ENCODE results near the gene CCDC74B. TPM values are rescaled to one million over a fixed set of nuclear protein-coding genes. Genes with fewer than 3 reads are reported as not detected.
A peak's percentile ranks its signal among the peaks of the same experiment; 100 is the strongest.
"Not testable (repeated sequence)": the region's sequence is repeated elsewhere in the genome, so short reads cannot be mapped to it uniquely, and the experiment has no call there.

The CCDC74B gene
- 10 to 100 TPM in 1 of 7 donors, 1 to 10 TPM in 6; 3.3 to 42.9 (median 5.4) TPM for total RNA-seq
- 1 to 10 TPM; 2.6 to 9.1 TPM for polyA plus RNA-seq
- long read RNA-seq, donor 1, transcript CCDC74B-205 (8 exons, 1,296 nt): minor isoform, 7 of 27 reads
- long read RNA-seq, donor 1, transcript CCDC74B-201 (8 exons, 1,549 nt): major isoform, 13 of 27 reads
- long read RNA-seq, donor 1, partial matches to known transcripts: 0 of 27 reads
- long read RNA-seq, donor 1, other reads (novel, unspliced or antisense): 7 of 27 reads
- long read RNA-seq, donor 2, transcript CCDC74B-201 (8 exons, 1,549 nt): major isoform, 9 of 13 reads
- long read RNA-seq, donor 2, partial matches to known transcripts: 0 of 13 reads
- long read RNA-seq, donor 2, other reads (novel, unspliced or antisense): 0 of 13 reads
- long read RNA-seq, donor 3, transcript CCDC74B-201 (8 exons, 1,549 nt): major isoform, 5 of 14 reads
- long read RNA-seq, donor 3, partial matches to known transcripts: 1 of 14 reads
- long read RNA-seq, donor 3, other reads (novel, unspliced or antisense): 5 of 14 reads

GRCh38 chr2:130145006-130145414 lies at the start of gene CCDC74B:
Gene CCDC74B (minus strand): TSS chr2:130145112. CDS start chr2:130144996, 116 bp downstream.
- intact Hi-C loops (cut with DNase I): not testable (repeated sequence)
- peak; percentile 59 to 69 (median 66) for DNase-seq

DNA sequence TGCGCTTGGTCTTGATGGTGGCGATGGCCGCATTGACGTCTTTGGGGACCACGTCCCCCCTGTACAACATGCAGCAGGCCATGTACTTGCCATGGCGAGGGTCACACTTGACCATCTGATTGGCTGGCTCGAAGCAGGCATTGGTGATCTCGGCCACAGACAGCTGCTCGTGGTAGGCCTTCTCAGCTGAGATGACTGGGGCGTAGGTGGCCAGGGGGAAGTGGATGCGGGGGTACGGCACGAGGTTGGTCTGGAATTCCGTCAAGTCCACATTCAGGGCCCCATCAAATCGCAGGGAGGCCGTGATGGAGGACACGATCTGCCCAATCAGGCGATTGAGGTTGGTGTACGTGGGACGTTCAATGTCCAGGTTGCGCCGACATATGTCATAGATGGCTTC lies 48.9 kb upstream of the CCDC74B start:
- H3K36me3 ChIP-seq; H3K27me3 ChIP-seq; H3K9me3 ChIP-seq; H3K4me1 ChIP-seq (ENCODE audit: insufficient read depth); intact Hi-C loops (cut with DNase I); H3K4me3 ChIP-seq; DNase-seq; H3K27ac ChIP-seq: not testable (repeated sequence)
- 85 to 90% (median 85%) methylated on average over 18 to 22 of the region's 22 CpGs for WGBS, 3 donors

More at GRCh38 chr2:130145006-130145414, at the start of gene CCDC74B:
- not testable (repeated sequence) for H3K27me3 ChIP-seq; H3K4me1 ChIP-seq (ENCODE audit: insufficient read depth); H3K36me3 ChIP-seq; H3K9me3 ChIP-seq
- 3 to 12% (median 6%) methylated on average over 21 to 29 of the region's 30 CpGs for WGBS, 3 donors
- Histone ChIP-seq H3K4me3 (peak within 1 kb of the TSS; percentile 32), H3K27ac (peak within 1 kb of the TSS in 1 of 2 donors; percentile 25)

GRCh38 chr2:130192451-130192850 lies 47.5 kb upstream of the CCDC74B start:
- DNase-seq; H3K9me3 ChIP-seq; H3K4me3 ChIP-seq; H3K27ac ChIP-seq; H3K27me3 ChIP-seq; H3K36me3 ChIP-seq; intact Hi-C loops (cut with DNase I); H3K4me1 ChIP-seq (ENCODE audit: insufficient read depth): not testable (repeated sequence)
- 67 to 70% (median 69%) methylated on average over 3 of the region's 3 CpGs for WGBS, 3 donors

DNA sequence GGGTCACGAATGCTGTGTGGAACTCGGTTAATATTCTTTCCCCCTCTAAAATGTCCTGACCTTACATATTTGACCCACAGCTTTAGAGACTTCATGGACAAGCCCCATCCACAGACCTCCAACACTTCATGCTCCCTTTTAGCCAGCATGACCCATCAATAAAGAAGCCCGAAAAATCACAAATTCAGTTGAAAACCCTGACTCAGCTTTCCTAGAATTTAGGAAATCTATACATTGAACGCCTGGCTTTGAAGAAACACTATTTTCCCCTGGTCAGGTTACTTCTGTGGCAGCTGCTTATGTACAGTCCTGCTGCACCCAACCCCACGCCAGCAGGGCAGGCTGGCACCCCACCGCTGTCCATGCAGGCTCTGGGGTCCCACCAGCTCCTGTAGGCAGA lies 46.4 kb upstream of the CCDC74B start:
- 82 to 87% (median 84%) methylated on average over 6 of the region's 6 CpGs for WGBS, 3 donors
- DNase-seq: not testable (repeated sequence)

GRCh38 chr2:130190237-130190636 lies 45.3 kb upstream of the CCDC74B start:
- TF ChIP-seq CTCF (IDR thresholded peaks at IDR 0.05) (no peak), POLR2A (IDR thresholded peaks at IDR 0.05) (no peak), EP300 (IDR thresholded peaks at IDR 0.05) (no peak)
- intact Hi-C loops (cut with DNase I): no loop called here

More for the DNA sequence above, 46.4 kb upstream of the CCDC74B start:
- intact Hi-C loops (cut with DNase I); H3K9me3 ChIP-seq; H3K36me3 ChIP-seq; H3K4me3 ChIP-seq; H3K4me1 ChIP-seq (ENCODE audit: insufficient read depth); H3K27ac ChIP-seq; H3K27me3 ChIP-seq: not testable (repeated sequence)

GRCh38 chr2:130188958-130189357 lies 44.0 kb upstream of the CCDC74B start:
- 70 to 77% (median 71%) methylated on average over 4 of the region's 4 CpGs for WGBS, 3 donors
- not testable (repeated sequence) for H3K4me3 ChIP-seq; H3K27me3 ChIP-seq; H3K27ac ChIP-seq; H3K9me3 ChIP-seq; DNase-seq; H3K36me3 ChIP-seq; H3K4me1 ChIP-seq (ENCODE audit: insufficient read depth)
- intact Hi-C loops (cut with DNase I): loop anchor here in 3 of 4 donors (5.0 to 10.0 kb wide), 3 partner anchors 146 to 1298 kb away; partner anchors contain the start of gene IMP4 (in 1 of the 3)

More at GRCh38 chr2:130190237-130190636, 45.3 kb upstream of the CCDC74B start:
- DNase-seq: no peak
- no peak overlapping the region for H3K27ac ChIP-seq
- no peaks in the 10 kb centered on the region for H3K9me3 ChIP-seq
- no peak overlapping the region for H3K4me3 ChIP-seq
- no peaks in the 10 kb centered on the region for H3K4me1 ChIP-seq (ENCODE audit: insufficient read depth)
- 84 to 87% (median 86%) methylated on average over 15 of the region's 15 CpGs for WGBS, 3 donors
- no peaks in the 10 kb centered on the region for H3K36me3 ChIP-seq
- H3K27me3 ChIP-seq: no peaks in the 10 kb centered on the region

GRCh38 chr2:130187859-130188792 lies 43.2 kb upstream of the CCDC74B start:
- intact Hi-C loops (cut with DNase I): loop anchor here in 3 of 4 donors (5.0 to 10.0 kb wide), 3 partner anchors 147 to 1299 kb away; partner anchors contain the start of gene IMP4 (in 1 of the 3)
- H3K36me3 ChIP-seq; DNase-seq; H3K4me1 ChIP-seq (ENCODE audit: insufficient read depth); H3K4me3 ChIP-seq; H3K9me3 ChIP-seq; H3K27me3 ChIP-seq; H3K27ac ChIP-seq: not testable (repeated sequence)
- 89 to 92% (median 90%) methylated on average over 17 of the region's 17 CpGs for WGBS, 3 donors
